NCI-H1048 (cell line): ENCODE measurements around the gene C1QTNF8.

Source experiments
- DNase-seq: peaks from one replicate; lab custom pipeline; 2025; lab: John Stamatoyannopoulos, UW

The C1QTNF8 gene, protein sequence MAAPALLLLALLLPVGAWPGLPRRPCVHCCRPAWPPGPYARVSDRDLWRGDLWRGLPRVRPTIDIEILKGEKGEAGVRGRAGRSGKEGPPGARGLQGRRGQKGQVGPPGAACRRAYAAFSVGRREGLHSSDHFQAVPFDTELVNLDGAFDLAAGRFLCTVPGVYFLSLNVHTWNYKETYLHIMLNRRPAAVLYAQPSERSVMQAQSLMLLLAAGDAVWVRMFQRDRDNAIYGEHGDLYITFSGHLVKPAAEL

GRCh38 chr16:1096169-1097082 lies at the start of gene C1QTNF8:
TSS of gene C1QTNF8 (minus strand) at chr16:1096244. CDS start at chr16:1094922, 1,322 bp downstream.
- no peak for DNase-seq

DNA sequence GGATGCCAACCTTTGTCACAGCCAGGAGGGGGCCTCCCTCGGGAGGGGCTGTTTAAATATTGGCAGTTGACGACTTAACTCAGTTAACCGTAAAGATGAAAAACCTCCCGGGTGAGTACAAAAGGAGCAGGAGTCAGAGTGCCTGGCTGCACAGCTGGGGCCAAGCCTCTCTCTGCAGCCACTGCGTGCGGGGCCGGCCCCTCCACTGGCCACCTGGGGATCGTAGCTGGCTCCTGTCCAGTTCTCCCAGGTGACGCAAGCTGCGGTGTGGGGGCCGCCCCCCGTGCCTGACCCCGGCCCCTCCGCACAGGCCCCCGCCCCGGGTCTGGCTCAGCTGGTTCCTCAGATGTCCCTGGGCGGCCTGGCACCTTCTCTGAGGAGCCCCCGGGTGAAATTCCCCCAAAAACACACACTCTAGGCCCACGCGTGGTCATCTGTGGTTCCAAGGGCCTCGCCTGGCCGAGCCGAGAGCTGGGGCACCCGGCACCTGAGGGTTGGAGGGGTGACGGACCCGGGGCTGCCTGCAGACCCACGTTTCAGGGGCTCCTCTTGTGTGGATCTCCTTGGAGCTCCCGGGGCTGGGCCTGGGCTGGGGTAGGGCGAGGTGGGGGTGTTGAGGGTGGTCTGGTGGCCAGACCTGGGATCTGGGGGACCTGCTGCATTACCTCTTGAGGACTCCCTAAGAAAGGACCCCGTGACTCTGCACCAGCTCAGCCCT lies 49.5 kb upstream of the C1QTNF8 start:
- no peak for DNase-seq

DNA sequence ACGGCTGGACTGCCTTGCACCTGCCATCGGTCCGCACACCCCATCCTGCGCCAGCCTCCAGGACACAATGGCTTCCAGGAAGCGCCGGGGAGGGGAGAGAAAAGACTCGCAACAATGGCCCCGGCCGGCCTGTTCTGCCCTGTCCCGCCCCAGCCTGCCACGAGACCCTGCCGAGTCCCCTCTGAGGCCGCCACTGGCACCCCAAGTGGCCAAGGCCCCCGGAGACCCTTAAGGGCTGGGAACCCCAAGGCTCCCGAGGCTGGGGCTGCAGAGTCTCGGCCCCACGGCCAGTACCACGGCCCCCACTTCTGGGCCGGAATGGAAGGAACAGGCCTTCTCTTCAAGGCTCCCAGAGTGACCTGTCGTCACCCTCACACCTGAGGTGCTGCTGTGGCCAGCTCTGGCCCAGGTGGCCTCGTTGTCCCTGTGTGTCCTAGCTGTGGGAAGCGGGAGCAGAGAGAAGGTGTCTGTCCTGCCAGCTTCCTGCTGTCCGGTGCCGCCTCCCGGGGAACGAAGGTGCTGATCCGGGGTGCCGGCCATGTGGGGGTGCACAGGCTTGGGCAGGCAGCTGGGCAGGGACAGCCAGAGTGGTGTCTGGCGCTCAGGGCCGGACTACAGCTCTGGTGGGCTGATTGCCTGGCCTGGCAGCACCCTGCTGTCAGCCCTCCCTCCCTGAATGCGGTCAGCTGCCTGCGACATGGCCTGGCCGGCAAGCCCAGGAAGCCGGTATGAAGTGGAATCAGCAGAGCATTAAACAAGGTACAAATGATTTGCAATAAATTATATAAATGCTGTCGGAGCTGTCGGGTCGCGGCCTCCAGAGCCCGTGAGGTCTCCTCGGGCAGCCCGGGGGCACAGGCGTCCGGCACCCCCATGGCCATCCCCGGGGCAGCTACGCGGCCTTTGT lies 48.7 kb upstream of the C1QTNF8 start:
- no peak for DNase-seq

DNA sequence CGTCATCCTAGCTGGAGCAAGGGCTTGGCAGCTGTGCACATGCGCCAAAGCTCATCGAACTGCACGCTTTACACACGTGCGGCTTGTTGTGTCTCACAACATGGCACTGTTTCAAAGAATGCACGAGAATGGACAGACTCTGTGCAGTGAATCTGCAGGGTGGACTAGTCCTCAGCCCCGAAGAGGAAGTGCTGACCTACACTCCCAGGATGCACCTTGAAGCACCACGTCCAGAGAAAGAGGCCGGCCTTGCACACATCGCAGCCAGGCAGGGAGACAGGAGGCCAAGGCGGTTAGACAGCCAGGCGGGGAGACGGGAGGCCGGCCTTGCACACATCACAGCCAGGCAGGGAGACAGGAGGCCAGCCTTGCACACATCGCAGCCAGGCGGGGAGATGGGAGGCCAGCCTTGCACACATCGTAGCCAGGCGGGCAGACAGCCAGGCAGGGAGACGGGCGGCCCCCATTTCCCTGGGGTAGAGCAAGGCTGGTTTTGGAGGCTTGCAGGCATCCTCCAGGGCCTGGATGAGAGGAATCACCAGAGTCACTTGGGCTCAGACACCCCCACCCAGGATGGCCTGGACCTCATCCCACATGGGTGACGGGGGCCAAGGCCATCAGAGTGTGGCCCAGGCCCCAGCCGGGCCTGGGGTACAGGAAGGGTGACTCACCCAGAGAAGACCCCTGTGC lies 47.9 kb upstream of the C1QTNF8 start:
- no peak for DNase-seq

DNA sequence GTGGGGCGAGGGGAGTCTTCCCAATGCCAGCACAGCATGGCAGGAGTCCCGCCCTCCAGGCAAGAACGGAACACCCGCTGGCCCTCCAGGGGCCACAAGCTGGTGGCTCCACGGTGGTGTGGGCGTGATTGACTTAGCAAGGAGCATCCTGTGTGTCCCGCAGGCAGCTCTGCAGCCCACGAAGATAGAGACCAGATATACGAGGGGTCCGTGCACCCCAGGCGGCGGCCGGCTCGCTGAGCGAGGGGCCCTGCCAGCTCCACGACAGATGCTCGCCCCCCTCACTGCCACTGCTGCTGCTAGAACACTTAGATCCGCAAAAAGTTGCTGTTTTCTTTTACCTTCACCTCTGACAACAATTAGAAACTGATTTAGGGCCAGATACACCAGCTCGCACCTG lies 46.9 kb upstream of the C1QTNF8 start:
- no peak for DNase-seq

- DNase-seq, result no peak
Observed at GRCh38 chr16:1141716-1142115, 45.7 kb upstream of the C1QTNF8 start.

DNA sequence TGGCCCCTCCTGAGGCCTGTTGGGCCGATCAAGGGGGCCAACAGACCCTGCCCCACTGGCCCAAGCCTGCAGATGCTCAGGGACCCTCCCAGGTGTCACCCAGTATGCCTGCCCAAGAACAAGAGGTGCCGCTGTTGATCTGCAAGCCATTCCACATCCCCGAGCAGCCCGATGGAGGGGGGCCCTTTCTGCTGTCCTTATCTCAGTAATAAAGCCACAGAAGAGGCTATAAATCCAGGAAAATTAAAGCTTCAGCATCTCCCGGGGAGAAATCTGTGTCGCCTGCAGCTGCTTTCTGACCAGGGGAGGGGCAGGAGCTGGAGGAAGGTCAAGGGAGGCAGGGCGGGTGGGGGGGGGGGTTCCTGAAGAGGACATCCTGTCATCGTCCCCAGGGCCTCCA lies 45.1 kb upstream of the C1QTNF8 start:
- no peak for DNase-seq

DNA sequence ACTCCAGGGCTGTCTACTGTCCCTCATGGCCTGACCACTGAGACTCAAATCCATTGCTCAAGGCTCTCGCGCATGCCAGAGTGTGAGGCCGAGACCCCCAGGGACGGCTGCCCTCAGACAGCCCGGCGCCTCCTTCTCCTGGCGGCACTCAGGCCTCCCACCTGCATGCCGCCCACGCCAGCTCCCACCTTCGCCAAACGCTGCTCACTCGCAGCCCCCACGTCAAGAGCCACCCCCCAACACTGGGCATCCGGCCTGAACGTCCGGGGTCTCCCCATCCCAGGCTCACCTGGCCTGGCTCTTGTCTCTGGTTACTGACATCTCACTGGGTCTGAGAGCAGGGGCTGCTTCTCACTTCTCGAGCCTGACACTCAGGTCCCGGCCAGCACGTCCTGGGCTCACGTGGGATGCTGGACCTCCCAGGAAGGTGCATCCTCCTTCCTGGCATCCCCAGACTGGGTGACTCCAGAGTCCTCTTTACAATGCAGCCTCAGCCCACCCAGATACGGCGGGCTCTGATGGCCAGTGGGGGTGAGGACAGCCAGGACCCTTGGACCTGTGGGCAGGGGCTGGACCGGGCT lies 44.6 kb upstream of the C1QTNF8 start:
- no peak for DNase-seq

DNA sequence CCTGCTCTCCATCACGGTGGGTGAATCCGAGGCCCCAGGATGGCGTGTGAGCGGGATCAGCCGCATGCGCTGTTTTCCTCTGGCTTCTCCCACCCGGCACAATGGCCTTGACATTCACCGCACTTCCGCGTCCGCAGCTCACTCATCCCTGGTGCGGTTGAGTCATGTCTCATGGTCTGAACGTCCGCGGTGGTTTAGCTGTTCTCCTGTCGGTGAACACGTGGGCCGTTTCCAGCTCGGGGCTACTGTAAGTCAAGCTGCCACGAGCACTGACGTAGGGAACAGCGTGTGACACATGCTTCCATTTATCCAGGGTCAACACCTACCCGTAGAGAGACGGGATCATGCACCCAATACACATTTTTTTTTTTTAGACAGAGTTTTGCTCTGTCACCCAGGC lies 41.6 kb upstream of the C1QTNF8 start:
- no peak for DNase-seq

DNA sequence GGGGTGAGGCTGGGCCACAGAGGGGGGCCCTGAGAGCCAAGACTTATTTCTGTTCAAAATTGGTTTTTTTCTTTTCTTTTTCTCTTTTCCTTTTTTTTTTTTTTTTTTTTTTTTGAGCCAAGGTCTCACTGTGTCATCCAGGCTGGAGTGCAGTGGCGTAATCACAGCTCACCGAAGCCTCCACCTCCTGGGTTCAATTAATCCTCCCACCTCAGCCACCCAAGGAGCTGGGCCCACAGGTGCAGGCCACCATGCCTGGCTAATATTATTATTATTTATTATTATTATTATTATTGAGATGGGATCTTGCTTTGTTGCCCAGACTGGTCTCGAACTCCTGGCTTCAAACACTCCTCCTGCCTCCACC lies 39.4 kb upstream of the C1QTNF8 start:
- no peak for DNase-seq

GRCh38 chr16:1134776-1135458 lies 38.9 kb upstream of the C1QTNF8 start:
- DNase-seq, result no peak

GRCh38 chr16:1133810-1134520 lies 37.9 kb upstream of the C1QTNF8 start:
- no peak for DNase-seq

- no peak for DNase-seq
Observed at GRCh38 chr16:1133271-1133670, 37.2 kb upstream of the C1QTNF8 start.

GRCh38 chr16:1132431-1132830 lies 36.4 kb upstream of the C1QTNF8 start:
- no peak for DNase-seq

- no peak for DNase-seq
Observed at GRCh38 chr16:1131378-1131994, 35.4 kb upstream of the C1QTNF8 start.

DNA sequence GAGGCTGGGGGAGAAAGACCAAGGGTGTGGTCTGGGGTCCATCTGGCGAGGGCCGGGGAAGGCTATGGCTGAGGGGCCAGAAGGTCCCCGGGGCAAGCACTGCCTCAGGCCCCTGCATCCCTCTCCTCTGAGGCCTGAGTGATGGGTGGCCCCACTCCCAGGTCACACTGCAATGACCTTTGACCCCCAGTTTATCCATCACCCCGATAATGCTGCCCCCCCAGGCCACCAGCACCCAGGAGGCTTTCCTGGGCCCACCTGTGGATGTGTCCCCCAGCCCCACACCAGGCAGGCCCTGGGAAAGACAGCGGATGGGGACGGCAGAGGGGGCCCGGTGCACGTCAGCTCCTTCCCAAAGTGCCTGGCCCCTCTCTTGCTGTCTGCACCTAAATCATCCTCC lies 34.3 kb upstream of the C1QTNF8 start:
- no peak for DNase-seq

- no peak for DNase-seq
Observed at GRCh38 chr16:1129106-1129960, 33.3 kb upstream of the C1QTNF8 start.
